22Rv1 (cell line): ENCODE data around the gene KRT33B.

Source experiments
- ZFX ChIP-seq: fragments of 450-650 bp; IDR thresholded peaks from 2 replicates; pipeline ENCODE4 v1.6.1; 2017; ENCODE audit warnings: antibody characterized with exemption, borderline replicate concordance
- TF ChIP-seq, protein P1 (sequence below): fragments of 450-650 bp; IDR thresholded peaks from 2 replicates; pipeline ENCODE4 v1.5.1; 2017; ENCODE audit warnings: mild to moderate bottlenecking

DNA sequence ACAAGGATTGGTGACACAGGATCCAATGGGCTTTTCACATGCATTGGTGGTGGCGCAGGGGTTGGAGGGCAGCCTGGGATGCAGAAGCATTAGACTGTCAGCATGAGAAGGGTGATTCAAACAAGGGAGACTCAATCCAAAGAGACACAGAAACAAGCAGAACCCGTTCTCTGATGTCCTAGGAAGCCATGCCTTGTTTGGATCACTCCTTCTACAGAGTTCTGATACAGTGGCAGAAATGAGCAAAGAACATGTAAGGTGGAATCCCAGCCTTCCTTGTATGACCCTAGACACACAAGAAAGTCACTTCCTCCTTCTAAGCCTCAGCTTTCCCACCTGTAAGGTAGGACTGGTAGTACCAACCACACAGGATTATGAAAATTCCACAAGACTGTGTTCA lies 5.7 kb downstream of the KRT33B start:
- TF ChIP-seq, protein P1, sequence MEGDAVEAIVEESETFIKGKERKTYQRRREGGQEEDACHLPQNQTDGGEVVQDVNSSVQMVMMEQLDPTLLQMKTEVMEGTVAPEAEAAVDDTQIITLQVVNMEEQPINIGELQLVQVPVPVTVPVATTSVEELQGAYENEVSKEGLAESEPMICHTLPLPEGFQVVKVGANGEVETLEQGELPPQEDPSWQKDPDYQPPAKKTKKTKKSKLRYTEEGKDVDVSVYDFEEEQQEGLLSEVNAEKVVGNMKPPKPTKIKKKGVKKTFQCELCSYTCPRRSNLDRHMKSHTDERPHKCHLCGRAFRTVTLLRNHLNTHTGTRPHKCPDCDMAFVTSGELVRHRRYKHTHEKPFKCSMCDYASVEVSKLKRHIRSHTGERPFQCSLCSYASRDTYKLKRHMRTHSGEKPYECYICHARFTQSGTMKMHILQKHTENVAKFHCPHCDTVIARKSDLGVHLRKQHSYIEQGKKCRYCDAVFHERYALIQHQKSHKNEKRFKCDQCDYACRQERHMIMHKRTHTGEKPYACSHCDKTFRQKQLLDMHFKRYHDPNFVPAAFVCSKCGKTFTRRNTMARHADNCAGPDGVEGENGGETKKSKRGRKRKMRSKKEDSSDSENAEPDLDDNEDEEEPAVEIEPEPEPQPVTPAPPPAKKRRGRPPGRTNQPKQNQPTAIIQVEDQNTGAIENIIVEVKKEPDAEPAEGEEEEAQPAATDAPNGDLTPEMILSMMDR, result no peak
- TF ChIP-seq ZFX, result no peak
